GM19193 (cell line): ENCODE measurements around the gene SLC35F4.

Source experiments
- POLR2A ChIP-seq: IDR thresholded peaks from 4 replicates; pipeline ENCODE4 v1.6.1; 2011; ENCODE audit not compliant: insufficient read depth, insufficient read length; ENCODE audit errors: extremely low read depth

SLC35F4 gene

DNA sequence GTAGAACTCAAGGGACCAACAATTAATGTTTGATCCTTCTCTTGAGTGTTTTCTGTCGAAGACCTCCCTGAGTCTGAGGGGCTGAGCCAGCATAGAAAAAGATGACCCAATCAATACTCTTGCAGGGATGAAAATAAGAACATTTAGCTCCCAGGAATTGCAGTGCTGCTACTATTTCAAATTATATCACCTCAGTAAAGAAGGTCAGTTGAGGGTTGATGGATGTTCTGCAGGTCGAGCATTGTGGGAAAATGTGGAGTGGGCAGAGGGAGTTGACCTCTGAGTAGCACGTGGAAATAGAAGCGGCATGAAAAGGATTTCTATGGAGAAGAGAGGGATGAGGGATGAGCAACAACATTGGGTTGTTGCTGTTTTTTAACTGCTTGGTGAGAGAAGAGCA is 297.3 kb downstream of the SLC35F4 start:
- TF ChIP-seq POLR2A = no peak

- TF ChIP-seq POLR2A = no peak
These were observed 298.7 kb downstream of the SLC35F4 start for GRCh38 chr14:57567220-57567619.

DNA sequence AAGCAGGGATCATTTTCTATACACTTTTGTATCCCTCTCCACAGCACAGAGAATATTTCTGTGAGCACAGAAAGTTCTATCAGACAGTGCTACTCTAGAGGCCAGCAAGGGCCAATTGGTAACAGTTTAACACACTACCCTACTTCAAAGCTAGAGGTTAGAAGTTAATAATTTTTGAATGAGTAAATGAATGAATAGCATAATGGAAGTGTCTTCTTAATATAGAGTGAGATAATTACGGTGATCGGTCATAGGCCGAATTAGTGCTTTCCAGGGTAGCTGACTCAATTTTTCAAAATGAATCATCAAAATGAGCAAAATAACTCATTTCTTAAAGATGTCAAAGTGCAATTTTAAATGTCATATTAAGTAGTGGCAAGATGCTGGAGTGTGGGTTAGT is 305.2 kb downstream of the SLC35F4 start:
- no peak for TF ChIP-seq POLR2A

- TF ChIP-seq POLR2A = no peak
These were observed 306.3 kb downstream of the SLC35F4 start for GRCh38 chr14:57559576-57559975.

DNA sequence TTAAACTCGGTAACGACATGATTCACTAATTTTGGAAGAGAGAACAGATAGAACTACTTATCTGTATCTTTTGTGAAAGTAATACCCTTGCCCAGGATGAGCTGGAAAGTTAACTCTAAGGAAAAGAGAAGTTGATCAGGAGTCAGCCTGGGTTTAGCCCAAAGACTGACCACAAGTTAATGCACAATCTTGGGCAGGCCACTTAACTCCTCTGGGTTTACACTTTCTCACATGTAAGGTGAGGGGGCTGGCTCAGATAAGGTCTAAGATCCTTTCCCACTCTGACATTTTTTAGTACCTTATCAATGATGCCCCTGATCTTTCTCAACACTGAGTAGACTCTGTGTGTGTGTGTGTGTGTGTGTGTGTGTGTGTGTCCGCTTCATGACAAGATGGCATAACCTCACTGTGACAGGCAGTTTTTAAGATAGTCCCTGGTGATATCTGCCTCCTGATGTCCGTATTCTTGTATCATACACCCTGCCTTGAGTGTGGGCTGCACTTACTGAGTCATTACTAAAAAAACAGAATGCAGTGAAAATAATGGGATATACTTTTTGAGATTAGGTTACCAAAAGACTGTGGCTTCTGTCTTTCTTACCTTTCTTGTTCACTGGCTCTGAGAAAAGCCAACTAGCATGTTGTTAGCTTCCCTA is 316.0 kb downstream of the SLC35F4 start:
- TF ChIP-seq POLR2A = no peak

- TF ChIP-seq POLR2A = no peak
These were observed 316.8 kb downstream of the SLC35F4 start for GRCh38 chr14:57549016-57549564.

DNA sequence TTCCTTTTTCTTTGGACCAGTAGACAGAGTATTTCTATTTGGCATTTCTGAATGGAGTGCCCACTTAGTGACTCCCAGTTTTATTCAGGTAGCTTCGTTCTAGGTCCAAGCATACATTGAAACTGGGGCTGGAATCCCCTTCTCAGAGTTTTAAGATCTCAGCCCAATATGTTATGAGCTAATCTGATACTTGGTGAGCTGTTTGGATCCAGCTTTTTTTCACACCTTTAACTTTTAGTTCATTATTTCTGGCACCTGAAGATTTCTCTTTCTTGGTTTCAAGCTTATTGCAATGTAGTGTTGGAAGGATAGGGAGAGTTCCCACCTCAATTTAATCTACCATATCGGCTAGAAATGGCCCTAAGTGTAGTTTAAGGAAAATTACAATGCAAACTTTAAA is 318.8 kb downstream of the SLC35F4 start:
- no peak for TF ChIP-seq POLR2A

DNA sequence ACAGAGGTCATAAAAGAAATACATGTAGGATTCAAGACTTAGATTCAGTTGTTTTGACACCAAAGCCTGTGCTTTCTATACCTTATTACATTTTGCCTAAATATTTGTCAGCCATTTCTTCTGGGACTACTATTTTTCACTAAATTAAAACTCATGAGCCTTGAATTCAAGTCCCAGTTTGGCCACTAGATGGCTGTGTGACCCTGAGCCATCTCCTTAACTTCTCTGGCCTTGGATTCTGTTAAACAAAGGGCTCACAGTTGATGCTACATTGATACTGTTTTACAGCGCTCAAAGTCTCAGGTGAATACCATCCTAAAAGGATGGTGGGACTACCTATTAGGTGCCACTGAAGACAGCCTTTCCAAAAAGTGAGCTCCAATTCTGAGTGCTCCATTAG is 332.7 kb downstream of the SLC35F4 start:
- TF ChIP-seq POLR2A = no peak

DNA sequence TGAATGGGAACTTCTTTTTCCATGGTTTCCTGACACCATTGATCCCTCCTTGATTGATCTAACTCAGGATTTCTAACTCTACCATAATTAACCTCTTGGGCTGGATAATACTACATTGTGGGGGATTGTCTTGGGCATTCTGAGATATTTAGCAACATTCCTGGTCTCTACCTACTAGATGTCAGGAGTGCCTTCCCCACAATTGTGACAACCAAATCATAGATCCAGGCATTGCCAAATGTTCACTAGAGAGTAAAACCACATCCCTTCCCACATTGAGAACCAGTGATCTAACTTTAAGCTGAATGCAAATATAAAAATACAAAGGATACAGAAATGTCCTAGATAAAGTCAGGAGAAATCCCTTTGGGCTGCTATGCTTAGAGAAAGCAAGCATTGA is 335.3 kb downstream of the SLC35F4 start:
- no peak for TF ChIP-seq POLR2A

DNA sequence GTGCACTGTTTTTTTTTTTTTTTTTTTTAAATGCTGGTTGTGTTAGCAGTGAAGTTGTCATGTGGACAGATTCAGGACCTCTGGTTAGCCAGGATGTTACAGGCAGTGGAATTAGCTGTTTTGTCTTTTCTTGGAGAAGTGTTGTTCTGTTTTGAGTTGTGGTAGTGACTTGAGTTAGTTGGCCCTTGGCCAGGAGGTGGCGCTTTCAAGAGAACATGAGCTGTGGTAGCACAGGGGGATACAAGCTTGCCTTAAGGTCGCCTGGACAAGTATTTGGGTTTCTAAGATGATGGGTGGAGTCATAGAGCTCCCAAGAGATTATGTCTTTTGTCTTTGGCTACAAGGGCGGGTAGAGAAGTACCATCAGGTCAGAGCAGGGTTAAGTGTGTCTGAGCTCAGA is 338.9 kb downstream of the SLC35F4 start:
- no peak for TF ChIP-seq POLR2A

DNA sequence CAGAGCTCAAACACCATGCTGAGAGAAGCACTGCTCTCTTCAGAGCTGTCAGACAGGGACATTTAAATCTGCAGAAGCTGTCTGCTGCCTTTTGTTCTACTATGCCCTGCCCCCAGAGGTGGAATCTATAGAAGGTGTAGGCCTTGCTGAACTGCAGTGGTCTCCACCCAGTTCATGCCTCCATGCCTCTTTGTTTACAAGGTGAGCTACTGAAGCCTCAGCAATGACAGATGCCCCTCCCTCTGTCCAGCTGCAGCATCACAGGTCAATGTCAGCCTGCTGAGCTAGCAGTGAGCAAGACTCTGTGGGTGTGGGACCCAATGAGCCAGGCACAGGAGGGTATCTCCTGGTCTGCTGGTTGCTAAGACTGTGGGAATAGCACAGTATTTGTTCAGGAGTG is 346.8 kb downstream of the SLC35F4 start:
- no peak for TF ChIP-seq POLR2A
